ENCODE results near the gene RPS6KL1. TPM values are rescaled to one million over a fixed set of nuclear protein-coding genes. Genes with fewer than 3 reads are reported as not detected.

Gene RPS6KL1
- polyA plus RNA-seq, 2 of the 4 experiments (the other 2 are of a cell fraction), result 0.32 to 0.99 TPM

- Histone ChIP-seq H3K4me3 (no peak overlapping the region), H3K9me3 (no peaks in the 10 kb centered on the region), H3K4me2 (no peak overlapping the region), H3K27ac (no peak overlapping the region), H3K4me1 (peaks cover 21% of the 10 kb centered on the region)
- 91% methylated on average over 16 of the region's 16 CpGs for WGBS (ENCODE audit: missing lambda C conversion rate)
- POLR2A ChIA-PET, result no interaction called here
- FAIRE-seq (no peak), ATAC-seq (no peak), DNase-seq (ENCODE audit: low read depth in 1 of 2, low spot score in 1 of 2) (no peak)
- TF ChIP-seq KDM1A (IDR thresholded peaks at IDR 0.05; ENCODE audit: low read depth) (no peak), EHF (CRISPR knock-in tag; IDR thresholded peaks at IDR 0.05) (no peak), CHD4 (IDR thresholded peaks at IDR 0.05; ENCODE audit: borderline replicate concordance) (no peak), POLR2A (IDR thresholded peaks at IDR 0.05; ENCODE audit: low read length) (no peak), E2F6 (IDR thresholded peaks at IDR 0.05; ENCODE audit: borderline replicate concordance, low read depth) (no peak), HOXA7 (CRISPR knock-in tag; IDR thresholded peaks at IDR 0.05) (no peak), EHMT2 (IDR thresholded peaks at IDR 0.05; ENCODE audit: low read depth) (no peak), ZFP36 (IDR thresholded peaks at IDR 0.05; ENCODE audit: borderline replicate concordance, partially characterized antibody) (no peak), MYC (IDR thresholded peaks at IDR 0.05; ENCODE audit: borderline replicate concordance, low read length) (no peak), GATA3 (IDR thresholded peaks at IDR 0.05; ENCODE audit: borderline replicate concordance) (no peak), POLR2AphosphoS2 (conservative IDR thresholded peaks at IDR 0.05; ENCODE audit: low read length) (no peak)
- TF ChIP-seq, protein P1, sequence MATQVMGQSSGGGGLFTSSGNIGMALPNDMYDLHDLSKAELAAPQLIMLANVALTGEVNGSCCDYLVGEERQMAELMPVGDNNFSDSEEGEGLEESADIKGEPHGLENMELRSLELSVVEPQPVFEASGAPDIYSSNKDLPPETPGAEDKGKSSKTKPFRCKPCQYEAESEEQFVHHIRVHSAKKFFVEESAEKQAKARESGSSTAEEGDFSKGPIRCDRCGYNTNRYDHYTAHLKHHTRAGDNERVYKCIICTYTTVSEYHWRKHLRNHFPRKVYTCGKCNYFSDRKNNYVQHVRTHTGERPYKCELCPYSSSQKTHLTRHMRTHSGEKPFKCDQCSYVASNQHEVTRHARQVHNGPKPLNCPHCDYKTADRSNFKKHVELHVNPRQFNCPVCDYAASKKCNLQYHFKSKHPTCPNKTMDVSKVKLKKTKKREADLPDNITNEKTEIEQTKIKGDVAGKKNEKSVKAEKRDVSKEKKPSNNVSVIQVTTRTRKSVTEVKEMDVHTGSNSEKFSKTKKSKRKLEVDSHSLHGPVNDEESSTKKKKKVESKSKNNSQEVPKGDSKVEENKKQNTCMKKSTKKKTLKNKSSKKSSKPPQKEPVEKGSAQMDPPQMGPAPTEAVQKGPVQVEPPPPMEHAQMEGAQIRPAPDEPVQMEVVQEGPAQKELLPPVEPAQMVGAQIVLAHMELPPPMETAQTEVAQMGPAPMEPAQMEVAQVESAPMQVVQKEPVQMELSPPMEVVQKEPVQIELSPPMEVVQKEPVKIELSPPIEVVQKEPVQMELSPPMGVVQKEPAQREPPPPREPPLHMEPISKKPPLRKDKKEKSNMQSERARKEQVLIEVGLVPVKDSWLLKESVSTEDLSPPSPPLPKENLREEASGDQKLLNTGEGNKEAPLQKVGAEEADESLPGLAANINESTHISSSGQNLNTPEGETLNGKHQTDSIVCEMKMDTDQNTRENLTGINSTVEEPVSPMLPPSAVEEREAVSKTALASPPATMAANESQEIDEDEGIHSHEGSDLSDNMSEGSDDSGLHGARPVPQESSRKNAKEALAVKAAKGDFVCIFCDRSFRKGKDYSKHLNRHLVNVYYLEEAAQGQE (IDR thresholded peaks at IDR 0.05), result no peak
- CTCF ChIA-PET, result interaction anchor here (0.9 to 5.4 kb wide), 8 partner anchors 10 to 139 kb away, joined by 3 to 62 read pairs (median 5); no protein-coding TSS in a partner anchor
These were observed 26.1 kb upstream of the RPS6KL1 start for GRCh38 chr14:74949191-74949601.

- TF ChIP-seq SREBF2 (IDR thresholded peaks at IDR 0.05) (no peak), ESRRA (IDR thresholded peaks at IDR 0.05; ENCODE audit: borderline replicate concordance, low read length) (no peak), SMC3 (IDR thresholded peaks at IDR 0.05) (no peak), KDM5A (IDR thresholded peaks at IDR 0.05) (no peak), POLR2A (IDR thresholded peaks at IDR 0.05; ENCODE audit: low read length) (no peak), TP53 (CRISPR knock-in tag; IDR thresholded peaks at IDR 0.05) (no peak), KDM1A (IDR thresholded peaks at IDR 0.05; ENCODE audit: low read depth) (no peak), ZNF302 (CRISPR knock-in tag; IDR thresholded peaks at IDR 0.05) (no peak), MAZ (IDR thresholded peaks at IDR 0.05; ENCODE audit: borderline replicate concordance, low read depth, low read length) (no peak), HES2 (IDR thresholded peaks at IDR 0.05) (no peak), ZFP36 (IDR thresholded peaks at IDR 0.05; ENCODE audit: borderline replicate concordance, partially characterized antibody) (no peak), HOXB5 (CRISPR knock-in tag; IDR thresholded peaks at IDR 0.05) (no peak), FOXS1 (CRISPR knock-in tag; IDR thresholded peaks at IDR 0.05) (no peak), CBX8 (IDR thresholded peaks at IDR 0.05) (no peak)
- TF ChIP-seq, protein P2, sequence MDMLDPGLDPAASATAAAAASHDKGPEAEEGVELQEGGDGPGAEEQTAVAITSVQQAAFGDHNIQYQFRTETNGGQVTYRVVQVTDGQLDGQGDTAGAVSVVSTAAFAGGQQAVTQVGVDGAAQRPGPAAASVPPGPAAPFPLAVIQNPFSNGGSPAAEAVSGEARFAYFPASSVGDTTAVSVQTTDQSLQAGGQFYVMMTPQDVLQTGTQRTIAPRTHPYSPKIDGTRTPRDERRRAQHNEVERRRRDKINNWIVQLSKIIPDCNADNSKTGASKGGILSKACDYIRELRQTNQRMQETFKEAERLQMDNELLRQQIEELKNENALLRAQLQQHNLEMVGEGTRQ (IDR thresholded peaks at IDR 0.05), result no peak
- TF ChIP-seq, protein P3, sequence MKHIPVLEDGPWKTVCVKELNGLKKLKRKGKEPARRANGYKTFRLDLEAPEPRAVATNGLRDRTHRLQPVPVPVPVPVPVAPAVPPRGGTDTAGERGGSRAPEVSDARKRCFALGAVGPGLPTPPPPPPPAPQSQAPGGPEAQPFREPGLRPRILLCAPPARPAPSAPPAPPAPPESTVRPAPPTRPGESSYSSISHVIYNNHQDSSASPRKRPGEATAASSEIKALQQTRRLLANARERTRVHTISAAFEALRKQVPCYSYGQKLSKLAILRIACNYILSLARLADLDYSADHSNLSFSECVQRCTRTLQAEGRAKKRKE (CRISPR knock-in tag; IDR thresholded peaks at IDR 0.05; ENCODE audit: low read depth), result no peak
These were observed 25.4 kb upstream of the RPS6KL1 start for GRCh38 chr14:74948228-74949175.

More at GRCh38 chr14:74948228-74949175, 25.4 kb upstream of the RPS6KL1 start:
- no peak overlapping the region for H3K27ac ChIP-seq
- no peaks in the 10 kb centered on the region for H3K9me3 ChIP-seq
- FAIRE-seq (no peak), ATAC-seq (no peak), DNase-seq (ENCODE audit: low read depth in 1 of 2, low spot score in 1 of 2) (no peak)
- H3K4me3 ChIP-seq, result no peak overlapping the region
- POLR2A ChIA-PET, result no interaction called here
- WGBS (ENCODE audit: missing lambda C conversion rate), result 75% methylated on average over 22 of the region's 23 CpGs
- peaks cover 21% of the 10 kb centered on the region for H3K4me1 ChIP-seq
- no peak overlapping the region for H3K4me2 ChIP-seq
- CTCF ChIA-PET, result interaction anchor here (0.8 to 7.9 kb wide), 22 partner anchors 9 to 146 kb away, joined by 3 to 105 read pairs (median 4); partner anchors contain the start of genes ACYP1, EIF2B2 and PGF

All from A549 (cell line).